GM19193 (cell line): ENCODE measurements around the gene ADRB1.

Experiments
- POLR2A ChIP-seq: IDR thresholded peaks from 4 replicates; pipeline ENCODE4 v1.6.1; 2011; ENCODE audit not compliant: insufficient read depth, insufficient read length; ENCODE audit errors: extremely low read depth

The ADRB1 gene

GRCh38 chr10:114061789-114062188, 18.1 kb downstream of the ADRB1 start:
- TF ChIP-seq POLR2A, result no peak

- TF ChIP-seq POLR2A, result no peak
These were observed 20.7 kb downstream of the ADRB1 start for GRCh38 chr10:114064151-114065048.

GRCh38 chr10:114065049-114065435, 21.4 kb downstream of the ADRB1 start:
- TF ChIP-seq POLR2A, result no peak

GRCh38 chr10:114068054-114068707, 24.5 kb downstream of the ADRB1 start:
- TF ChIP-seq POLR2A, result no peak

- TF ChIP-seq POLR2A, result no peak
These were observed 27.0 kb downstream of the ADRB1 start for GRCh38 chr10:114070710-114071109.

- TF ChIP-seq POLR2A, result no peak
These were observed 27.5 kb downstream of the ADRB1 start for GRCh38 chr10:114071178-114071577.

- no peak for TF ChIP-seq POLR2A
These were observed 29.9 kb downstream of the ADRB1 start for GRCh38 chr10:114073395-114074186.

GRCh38 chr10:114075093-114075492, 31.4 kb downstream of the ADRB1 start:
- TF ChIP-seq POLR2A, result no peak

GRCh38 chr10:114077347-114077746, 33.7 kb downstream of the ADRB1 start:
- no peak for TF ChIP-seq POLR2A

- TF ChIP-seq POLR2A, result no peak
These were observed 34.2 kb downstream of the ADRB1 start for GRCh38 chr10:114077815-114078219.

- no peak for TF ChIP-seq POLR2A
These were observed 34.7 kb downstream of the ADRB1 start for GRCh38 chr10:114078346-114078745.

GRCh38 chr10:114079421-114079820, 35.8 kb downstream of the ADRB1 start:
- no peak for TF ChIP-seq POLR2A

- TF ChIP-seq POLR2A, result no peak
These were observed 38.4 kb downstream of the ADRB1 start for GRCh38 chr10:114081911-114082583.

- no peak for TF ChIP-seq POLR2A
These were observed 39.4 kb downstream of the ADRB1 start for GRCh38 chr10:114083040-114083439.

GRCh38 chr10:114084215-114084614, 40.5 kb downstream of the ADRB1 start:
- TF ChIP-seq POLR2A, result no peak
